Vagina (tissue), 2 donors: Measurements from ENCODE around the gene BSPH1.

Source experiments
- CTCF ChIP-seq, 3 experiments: fragments of 450-650 bp in 2 of 3; fragments of 200-600 bp in 1 of 3; sonication (generic) in 1 of 3; IDR thresholded peaks; one replicate each; pipeline ENCODE4 v1.5.1; 2017 to 2019; ENCODE audit warnings: antibody characterized with exemption in 3 of 3, mild to moderate bottlenecking in 2 of 3, moderate library complexity in 2 of 3
- POLR2A ChIP-seq, 2 donors: fragments of 450-650 bp; IDR thresholded peaks; one replicate each; pipeline ENCODE4 v1.6.1; 2017; ENCODE audit warnings: antibody characterized with exemption in 2 of 2, mild to moderate bottlenecking in 2 of 2, moderate library complexity in 2 of 2
- POLR2AphosphoS5 ChIP-seq, 2 donors: sonication (generic); formaldehyde crosslinking; IDR thresholded peaks; one replicate each; pipeline ENCODE4 v1.9.0; 2017; ENCODE audit warnings: antibody characterized with exemption in 2 of 2, mild to moderate bottlenecking in 2 of 2, low read depth in 1 of 2; ENCODE audit not compliant: insufficient read depth in 1 of 2

DNA sequence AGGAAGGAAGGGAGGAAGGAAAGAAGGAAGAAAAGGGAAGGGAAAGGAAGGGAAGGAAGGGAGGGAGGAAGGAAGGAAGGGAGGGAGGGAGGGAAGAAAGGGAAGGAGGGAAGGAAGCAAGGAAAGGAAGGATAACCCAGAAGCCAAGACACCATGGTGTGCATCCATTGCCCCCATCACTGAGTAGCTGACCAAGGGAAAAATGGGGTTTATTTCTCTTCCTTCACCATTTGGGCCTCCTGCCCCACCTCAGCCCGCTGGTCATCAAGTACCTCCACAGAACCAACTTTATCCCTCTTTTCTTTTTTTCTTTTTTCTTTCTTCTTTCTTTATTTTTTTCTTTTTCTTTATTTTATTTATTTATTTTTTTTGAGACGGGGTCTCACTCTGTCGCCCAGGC, 31.5 kb upstream of the BSPH1 start:
- no peak for TF ChIP-seq POLR2A (IDR thresholded peaks at IDR 0.05)
- TF ChIP-seq CTCF (IDR thresholded peaks at IDR 0.05), result no peak
- no peak for TF ChIP-seq POLR2AphosphoS5 (IDR thresholded peaks at IDR 0.05; ENCODE audit: insufficient read depth in 1 of 2, low read depth in 1 of 2)
